ENCODE data around the gene CALN1.

DNA sequence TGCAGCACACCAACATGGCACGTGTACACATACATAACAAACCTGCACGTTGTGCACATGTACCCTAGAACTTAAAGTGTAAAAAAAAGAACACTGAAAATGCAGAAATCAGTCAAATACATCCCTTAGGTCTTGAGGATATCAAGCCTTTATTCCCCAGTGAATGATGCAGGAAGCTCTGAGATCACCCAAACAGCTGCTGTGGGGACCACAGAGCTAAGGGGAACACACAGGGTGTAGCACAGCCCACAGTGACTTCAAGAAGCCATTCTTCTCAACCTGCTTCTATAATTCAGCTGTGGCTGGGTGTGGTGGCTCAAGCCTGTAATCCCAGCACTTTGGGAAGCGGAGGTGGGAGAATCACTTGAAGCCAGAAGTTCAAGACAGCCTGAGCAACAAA lies 314.9 kb downstream of the CALN1 start:
- TF ChIP-seq, protein P1, sequence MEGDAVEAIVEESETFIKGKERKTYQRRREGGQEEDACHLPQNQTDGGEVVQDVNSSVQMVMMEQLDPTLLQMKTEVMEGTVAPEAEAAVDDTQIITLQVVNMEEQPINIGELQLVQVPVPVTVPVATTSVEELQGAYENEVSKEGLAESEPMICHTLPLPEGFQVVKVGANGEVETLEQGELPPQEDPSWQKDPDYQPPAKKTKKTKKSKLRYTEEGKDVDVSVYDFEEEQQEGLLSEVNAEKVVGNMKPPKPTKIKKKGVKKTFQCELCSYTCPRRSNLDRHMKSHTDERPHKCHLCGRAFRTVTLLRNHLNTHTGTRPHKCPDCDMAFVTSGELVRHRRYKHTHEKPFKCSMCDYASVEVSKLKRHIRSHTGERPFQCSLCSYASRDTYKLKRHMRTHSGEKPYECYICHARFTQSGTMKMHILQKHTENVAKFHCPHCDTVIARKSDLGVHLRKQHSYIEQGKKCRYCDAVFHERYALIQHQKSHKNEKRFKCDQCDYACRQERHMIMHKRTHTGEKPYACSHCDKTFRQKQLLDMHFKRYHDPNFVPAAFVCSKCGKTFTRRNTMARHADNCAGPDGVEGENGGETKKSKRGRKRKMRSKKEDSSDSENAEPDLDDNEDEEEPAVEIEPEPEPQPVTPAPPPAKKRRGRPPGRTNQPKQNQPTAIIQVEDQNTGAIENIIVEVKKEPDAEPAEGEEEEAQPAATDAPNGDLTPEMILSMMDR (tag by site-specific recombination; IDR thresholded peaks at IDR 0.05) = no peak
- TF ChIP-seq ZNF23 (tag by site-specific recombination; IDR thresholded peaks at IDR 0.05; ENCODE audit: borderline replicate concordance) (no peak), ZNF292 (tag by site-specific recombination; IDR thresholded peaks at IDR 0.05; ENCODE audit: borderline replicate concordance, low read depth) (no peak), ZNF558 (tag by site-specific recombination; IDR thresholded peaks at IDR 0.05) (no peak), ZNF138 (tag by site-specific recombination; IDR thresholded peaks at IDR 0.05; ENCODE audit: borderline replicate concordance) (no peak), ZNF146 (tag by site-specific recombination; IDR thresholded peaks at IDR 0.05) (no peak), ZNF501 (tag by site-specific recombination; IDR thresholded peaks at IDR 0.05) (no peak)
